Liver (tissue), 9 donors: ENCODE measurements around the gene ADCY3. TPM values are rescaled to one million over a fixed set of nuclear protein-coding genes. Genes with fewer than 3 reads are reported as not detected.

Source experiments
- DNase-seq: peaks from one replicate; pipeline ENCODE4 v3.0.0-alpha.2; 2017; ENCODE audit warnings: low spot score
- H3K27ac ChIP-seq, 2 donors: one replicate each; pipeline ENCODE4 v1.7.0; 2013; ENCODE audit warnings: inconsistent platforms in 2 of 2, low read length in 2 of 2, control low read depth in 1 of 2, low read depth in 1 of 2, mild to moderate bottlenecking in 1 of 2
- H3K27me3 ChIP-seq, 4 donors: one replicate each; pipeline versions ENCODE4 v1.6.1 to v1.7.0; 2013; ENCODE audit warnings: low read length in 3 of 4, inconsistent platforms in 1 of 4, mild to moderate bottlenecking in 1 of 4, moderate library complexity in 1 of 4; ENCODE audit not compliant: control insufficient read depth in 4 of 4, insufficient read depth in 4 of 4
- H3K36me3 ChIP-seq, 4 donors: one replicate each; pipeline versions ENCODE4 v1.6.1 to v1.7.0; 2013; ENCODE audit warnings: low read length in 3 of 4, mild to moderate bottlenecking in 3 of 4, low read depth in 1 of 4, moderate library complexity in 1 of 4; ENCODE audit not compliant: control insufficient read depth in 4 of 4, insufficient read depth in 3 of 4
- H3K4me1 ChIP-seq, 4 donors: one replicate each; pipeline versions ENCODE4 v1.6.1 to v1.7.0; 2013; ENCODE audit warnings: low read length in 3 of 4, mild to moderate bottlenecking in 3 of 4, moderate library complexity in 1 of 4; ENCODE audit not compliant: control insufficient read depth in 4 of 4, insufficient read depth in 4 of 4
- H3K4me3 ChIP-seq, 3 donors: one replicate each; pipeline versions ENCODE4 v1.6.1 to v1.7.0; 2013; ENCODE audit warnings: low read length in 3 of 3, control low read depth in 1 of 3, low read depth in 1 of 3, mild to moderate bottlenecking in 1 of 3
- H3K9ac ChIP-seq, 2 donors: one replicate each; pipeline ENCODE4 v1.7.0; 2013; ENCODE audit warnings: low read length in 2 of 2, mild to moderate bottlenecking in 2 of 2, moderate library complexity in 2 of 2, control low read depth in 1 of 2, low read depth in 1 of 2
- H3K9me3 ChIP-seq, 4 donors: one replicate each; pipeline versions ENCODE4 v1.6.1 to v1.7.0; 2013; ENCODE audit warnings: low read length in 3 of 4; ENCODE audit not compliant: control insufficient read depth in 4 of 4
- EGR1 ChIP-seq, 2 donors: IDR thresholded peaks; 2 replicates each; pipeline ENCODE4 v1.6.1; 2016 to 2018; ENCODE audit warnings: antibody characterized with exemption in 2 of 2, low read depth in 2 of 2
- FOXA1 ChIP-seq: IDR thresholded peaks from 2 replicates; pipeline ENCODE4 v1.6.1; 2016; ENCODE audit warnings: antibody characterized with exemption
- FOXA2 ChIP-seq: IDR thresholded peaks from 2 replicates; pipeline ENCODE4 v1.6.1; 2016; ENCODE audit warnings: antibody characterized with exemption
- GABPA ChIP-seq, 2 donors: IDR thresholded peaks in 1 of 2; conservative IDR thresholded peaks in 1 of 2; 2 replicates each; pipeline ENCODE4 v1.6.1; 2016; ENCODE audit warnings: antibody characterized with exemption in 2 of 2, mild to moderate bottlenecking in 1 of 2, moderate library complexity in 1 of 2
- HNF4A ChIP-seq, 2 donors: conservative IDR thresholded peaks; 2 replicates each; pipeline ENCODE4 v1.6.1; 2016; ENCODE audit warnings: antibody characterized with exemption in 2 of 2, mild to moderate bottlenecking in 2 of 2
- HNF4G ChIP-seq: IDR thresholded peaks from 2 replicates; pipeline ENCODE4 v1.6.1; 2016; ENCODE audit warnings: antibody characterized with exemption
- JUND ChIP-seq, 2 donors: IDR thresholded peaks; 2 replicates each; pipeline ENCODE4 v1.6.1; 2016; ENCODE audit warnings: antibody characterized with exemption in 2 of 2
- NR2F2 ChIP-seq: IDR thresholded peaks from 2 replicates; pipeline ENCODE4 v1.6.1; 2016; ENCODE audit warnings: antibody characterized with exemption
- RAD21 ChIP-seq, 2 donors: IDR thresholded peaks; 2 replicates each; pipeline ENCODE4 v1.6.1; 2016; ENCODE audit warnings: antibody characterized with exemption in 2 of 2, mild to moderate bottlenecking in 2 of 2
- RXRA ChIP-seq, 2 donors: IDR thresholded peaks; 2 replicates each; pipeline ENCODE4 v1.6.1; 2017 to 2018; ENCODE audit warnings: antibody characterized with exemption in 2 of 2, mild to moderate bottlenecking in 1 of 2
- SP1 ChIP-seq: IDR thresholded peaks from 2 replicates; pipeline ENCODE4 v1.6.1; 2018; ENCODE audit warnings: antibody characterized with exemption, mild to moderate bottlenecking
- TAF1 ChIP-seq: conservative IDR thresholded peaks from 2 replicates; pipeline ENCODE4 v1.6.1; 2016; ENCODE audit warnings: antibody characterized with exemption, mild to moderate bottlenecking
- YY1 ChIP-seq: IDR thresholded peaks from 2 replicates; pipeline ENCODE4 v1.6.1; 2016; ENCODE audit warnings: antibody characterized with exemption, mild to moderate bottlenecking
- WGBS: extraction: QIAGEN DNeasy Blood & Tissue Kit; methylation state at CpG from one replicate; pipeline ENCODE4 v1.1.7; 2013; 5-methylcytosine and 5-hydroxymethylcytosine counted together
- polyA plus RNA-seq, 2 donors: library from polyadenylated mRNA; stranded (reverse) in 1 of 2; unstranded in 1 of 2; fragments of 200-250 nt in 1 of 2; fragments of >200 nt in 1 of 2; fragmentation: Nextera tagmentation in 1 of 2; extraction: Ambion mirVana in 1 of 2; gene quantifications; one replicate each; pipeline versions ENCODE4 v1.2.1 to v1.2.3, GENCODE V29; 2013 to 2015
- total RNA-seq, 2 donors: library from RNA; depleted of rRNA; stranded (reverse); fragments of >200 nt; gene quantifications; one replicate each; pipeline ENCODE4 v1.2.3, GENCODE V29; 2014
- TF ChIP-seq, protein P1 (sequence below): fragments of 150-350 bp; IDR thresholded peaks from 2 replicates; pipeline ENCODE4 v1.5.1; 2017; ENCODE audit warnings: improper control_type of control experiment, low read depth, low read length; ENCODE audit not compliant: missing input control
- TF ChIP-seq, protein P2 (sequence below): IDR thresholded peaks from 2 replicates; pipeline ENCODE4 v1.6.1; 2016; ENCODE audit warnings: antibody characterized with exemption
- TF ChIP-seq, protein P3 (sequence below): IDR thresholded peaks from 2 replicates; pipeline ENCODE4 v1.6.1; 2016; ENCODE audit warnings: antibody characterized with exemption, mild to moderate bottlenecking
- TF ChIP-seq, protein P4 (sequence below): IDR thresholded peaks from 2 replicates; pipeline ENCODE4 v1.6.1; 2016; ENCODE audit warnings: antibody characterized with exemption
- TF ChIP-seq, protein P5 (sequence below): IDR thresholded peaks from 2 replicates; pipeline ENCODE4 v1.6.1; 2016; ENCODE audit warnings: antibody characterized with exemption
- donor health status: healthy.
- donor health status: healthy.
- donor health status: healthy.
- donor health status: healthy.
- donor health status: healthy.

ADCY3 gene
- total and polyA plus RNA-seq, 4 donors, result 0.99 to 8.4 (median 6.4) TPM

DNA sequence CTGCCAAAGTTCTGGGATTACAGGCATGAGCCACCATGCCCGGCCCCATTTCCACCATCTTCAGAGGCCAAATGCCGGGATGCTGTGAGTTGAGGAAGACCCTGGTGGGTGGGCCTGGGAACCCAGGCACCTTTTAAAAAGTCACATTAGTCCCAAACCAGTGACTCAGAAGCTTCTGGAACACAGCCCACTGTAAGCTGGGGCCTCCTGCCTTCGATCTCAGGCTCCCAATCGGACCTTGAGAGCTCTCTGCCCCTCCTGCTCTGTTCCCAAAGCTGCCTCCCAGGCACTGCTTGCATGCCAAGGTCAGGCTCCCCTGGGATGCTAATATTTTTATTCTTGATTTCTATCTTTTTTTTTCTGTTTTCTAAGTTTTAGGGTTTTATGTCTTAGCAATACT is 4.2 kb downstream of the ADCY3 start:
- H3K36me3 ChIP-seq, result no peaks in the 10 kb centered on the region
- DNase-seq, result no peak
- H3K27ac ChIP-seq, result no peak overlapping the region
- no peak overlapping the region for H3K4me3 ChIP-seq
- TF ChIP-seq JUND (IDR thresholded peaks at IDR 0.05) (no peak), EGR1 (IDR thresholded peaks at IDR 0.05; ENCODE audit: low read depth in 2 of 2) (no peak), FOXA2 (no peak), HNF4A (conservative IDR thresholded peaks at IDR 0.05) (no peak), TAF1 (no peak), HNF4G (no peak), SP1 (no peak), NR2F2 (no peak), GABPA (IDR thresholded peaks at IDR 0.05 in 1 of 2, conservative IDR thresholded peaks at IDR 0.05 in 1 of 2) (no peak), RXRA (IDR thresholded peaks at IDR 0.05) (no peak), FOXA1 (no peak), RAD21 (IDR thresholded peaks at IDR 0.05) (no peak), YY1 (no peak)
- TF ChIP-seq, protein P1, sequence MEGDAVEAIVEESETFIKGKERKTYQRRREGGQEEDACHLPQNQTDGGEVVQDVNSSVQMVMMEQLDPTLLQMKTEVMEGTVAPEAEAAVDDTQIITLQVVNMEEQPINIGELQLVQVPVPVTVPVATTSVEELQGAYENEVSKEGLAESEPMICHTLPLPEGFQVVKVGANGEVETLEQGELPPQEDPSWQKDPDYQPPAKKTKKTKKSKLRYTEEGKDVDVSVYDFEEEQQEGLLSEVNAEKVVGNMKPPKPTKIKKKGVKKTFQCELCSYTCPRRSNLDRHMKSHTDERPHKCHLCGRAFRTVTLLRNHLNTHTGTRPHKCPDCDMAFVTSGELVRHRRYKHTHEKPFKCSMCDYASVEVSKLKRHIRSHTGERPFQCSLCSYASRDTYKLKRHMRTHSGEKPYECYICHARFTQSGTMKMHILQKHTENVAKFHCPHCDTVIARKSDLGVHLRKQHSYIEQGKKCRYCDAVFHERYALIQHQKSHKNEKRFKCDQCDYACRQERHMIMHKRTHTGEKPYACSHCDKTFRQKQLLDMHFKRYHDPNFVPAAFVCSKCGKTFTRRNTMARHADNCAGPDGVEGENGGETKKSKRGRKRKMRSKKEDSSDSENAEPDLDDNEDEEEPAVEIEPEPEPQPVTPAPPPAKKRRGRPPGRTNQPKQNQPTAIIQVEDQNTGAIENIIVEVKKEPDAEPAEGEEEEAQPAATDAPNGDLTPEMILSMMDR, result no peak
- TF ChIP-seq, protein P2, sequence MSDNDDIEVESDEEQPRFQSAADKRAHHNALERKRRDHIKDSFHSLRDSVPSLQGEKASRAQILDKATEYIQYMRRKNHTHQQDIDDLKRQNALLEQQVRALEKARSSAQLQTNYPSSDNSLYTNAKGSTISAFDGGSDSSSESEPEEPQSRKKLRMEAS, result no peak
- TF ChIP-seq, protein P3, sequence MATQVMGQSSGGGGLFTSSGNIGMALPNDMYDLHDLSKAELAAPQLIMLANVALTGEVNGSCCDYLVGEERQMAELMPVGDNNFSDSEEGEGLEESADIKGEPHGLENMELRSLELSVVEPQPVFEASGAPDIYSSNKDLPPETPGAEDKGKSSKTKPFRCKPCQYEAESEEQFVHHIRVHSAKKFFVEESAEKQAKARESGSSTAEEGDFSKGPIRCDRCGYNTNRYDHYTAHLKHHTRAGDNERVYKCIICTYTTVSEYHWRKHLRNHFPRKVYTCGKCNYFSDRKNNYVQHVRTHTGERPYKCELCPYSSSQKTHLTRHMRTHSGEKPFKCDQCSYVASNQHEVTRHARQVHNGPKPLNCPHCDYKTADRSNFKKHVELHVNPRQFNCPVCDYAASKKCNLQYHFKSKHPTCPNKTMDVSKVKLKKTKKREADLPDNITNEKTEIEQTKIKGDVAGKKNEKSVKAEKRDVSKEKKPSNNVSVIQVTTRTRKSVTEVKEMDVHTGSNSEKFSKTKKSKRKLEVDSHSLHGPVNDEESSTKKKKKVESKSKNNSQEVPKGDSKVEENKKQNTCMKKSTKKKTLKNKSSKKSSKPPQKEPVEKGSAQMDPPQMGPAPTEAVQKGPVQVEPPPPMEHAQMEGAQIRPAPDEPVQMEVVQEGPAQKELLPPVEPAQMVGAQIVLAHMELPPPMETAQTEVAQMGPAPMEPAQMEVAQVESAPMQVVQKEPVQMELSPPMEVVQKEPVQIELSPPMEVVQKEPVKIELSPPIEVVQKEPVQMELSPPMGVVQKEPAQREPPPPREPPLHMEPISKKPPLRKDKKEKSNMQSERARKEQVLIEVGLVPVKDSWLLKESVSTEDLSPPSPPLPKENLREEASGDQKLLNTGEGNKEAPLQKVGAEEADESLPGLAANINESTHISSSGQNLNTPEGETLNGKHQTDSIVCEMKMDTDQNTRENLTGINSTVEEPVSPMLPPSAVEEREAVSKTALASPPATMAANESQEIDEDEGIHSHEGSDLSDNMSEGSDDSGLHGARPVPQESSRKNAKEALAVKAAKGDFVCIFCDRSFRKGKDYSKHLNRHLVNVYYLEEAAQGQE, result no peak
- TF ChIP-seq, protein P4, sequence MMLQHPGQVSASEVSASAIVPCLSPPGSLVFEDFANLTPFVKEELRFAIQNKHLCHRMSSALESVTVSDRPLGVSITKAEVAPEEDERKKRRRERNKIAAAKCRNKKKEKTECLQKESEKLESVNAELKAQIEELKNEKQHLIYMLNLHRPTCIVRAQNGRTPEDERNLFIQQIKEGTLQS, result no peak
- 91% methylated on average over 4 of the region's 4 CpGs for WGBS
- no peak overlapping the region for H3K9ac ChIP-seq
- no peaks in the 10 kb centered on the region for H3K9me3 ChIP-seq
- peaks cover 0 to 10% (median 6%) of the 10 kb centered on the region in 4 donors for H3K4me1 ChIP-seq
- H3K27me3 ChIP-seq, result peaks cover 0 to under 1% (median 0%) of the 10 kb centered on the region in 4 donors

DNA sequence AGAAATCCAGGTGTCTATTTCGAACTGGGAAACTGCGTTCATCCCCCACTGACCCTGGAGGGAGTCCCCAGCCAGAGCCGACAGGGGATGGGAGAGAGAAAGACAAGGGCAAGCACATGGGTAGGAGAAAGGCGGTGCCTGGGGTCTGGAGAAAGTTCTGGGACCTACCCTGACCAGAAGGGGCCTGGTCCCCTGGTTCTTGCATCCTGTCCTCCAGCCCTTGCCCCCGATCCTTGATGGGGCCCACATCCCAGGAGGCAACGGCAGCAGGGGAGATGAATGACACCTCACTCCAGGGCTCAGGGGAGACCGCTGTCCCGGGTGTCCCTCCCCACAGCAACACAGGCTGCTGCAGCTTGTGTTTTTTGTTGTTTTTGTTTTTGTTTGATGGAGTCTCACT is 4.9 kb downstream of the ADCY3 start:
- 91% methylated on average over 8 of the region's 8 CpGs for WGBS
- DNase-seq, result no peak
- Histone ChIP-seq H3K27ac (no peak overlapping the region), H3K9ac (no peak overlapping the region), H3K4me3 (no peak overlapping the region), H3K4me1 (peaks cover 0 to 6% (median 3%) of the 10 kb centered on the region in 4 donors), H3K9me3 (peaks cover 0 to 2% (median under 1%) of the 10 kb centered on the region in 4 donors), H3K27me3 (no peaks in the 10 kb centered on the region), H3K36me3 (no peaks in the 10 kb centered on the region)
- TF ChIP-seq EGR1 (IDR thresholded peaks at IDR 0.05; ENCODE audit: low read depth in 2 of 2) (no peak), HNF4G (no peak), SP1 (no peak), NR2F2 (no peak), TAF1 (no peak), GABPA (IDR thresholded peaks at IDR 0.05 in 1 of 2, conservative IDR thresholded peaks at IDR 0.05 in 1 of 2) (no peak), FOXA2 (no peak), FOXA1 (no peak), JUND (IDR thresholded peaks at IDR 0.05) (no peak)
- TF ChIP-seq, protein P2, result no peak
- TF ChIP-seq, protein P5, sequence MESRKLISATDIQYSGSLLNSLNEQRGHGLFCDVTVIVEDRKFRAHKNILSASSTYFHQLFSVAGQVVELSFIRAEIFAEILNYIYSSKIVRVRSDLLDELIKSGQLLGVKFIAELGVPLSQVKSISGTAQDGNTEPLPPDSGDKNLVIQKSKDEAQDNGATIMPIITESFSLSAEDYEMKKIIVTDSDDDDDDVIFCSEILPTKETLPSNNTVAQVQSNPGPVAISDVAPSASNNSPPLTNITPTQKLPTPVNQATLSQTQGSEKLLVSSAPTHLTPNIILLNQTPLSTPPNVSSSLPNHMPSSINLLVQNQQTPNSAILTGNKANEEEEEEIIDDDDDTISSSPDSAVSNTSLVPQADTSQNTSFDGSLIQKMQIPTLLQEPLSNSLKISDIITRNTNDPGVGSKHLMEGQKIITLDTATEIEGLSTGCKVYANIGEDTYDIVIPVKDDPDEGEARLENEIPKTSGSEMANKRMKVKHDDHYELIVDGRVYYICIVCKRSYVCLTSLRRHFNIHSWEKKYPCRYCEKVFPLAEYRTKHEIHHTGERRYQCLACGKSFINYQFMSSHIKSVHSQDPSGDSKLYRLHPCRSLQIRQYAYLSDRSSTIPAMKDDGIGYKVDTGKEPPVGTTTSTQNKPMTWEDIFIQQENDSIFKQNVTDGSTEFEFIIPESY, result no peak
- TF ChIP-seq, protein P1, result no peak
- TF ChIP-seq, protein P3, result no peak
